ENCODE results near the gene SERGEF. TPM values are rescaled to one million over a fixed set of nuclear protein-coding genes. Genes with fewer than 3 reads are reported as not detected.
A peak's percentile ranks its signal among the peaks of the same experiment; 100 is the strongest.

The SERGEF gene
- total and polyA plus RNA-seq, 2 experiments from 2014 or later, result 18.3 to 23.2 TPM

GRCh38 chr11:17812091-17812864, 200.6 kb downstream of the SERGEF start:
- WGBS, 2 experiments (ENCODE audit: low coverage in 1 of 2, low lambda C conversion rate in 2 of 2, missing lambda C conversion rate in 2 of 2), result 13% methylated on average over 2 of the region's 2 CpGs
- TF ChIP-seq EZH2phosphoT487 (IDR thresholded peaks at IDR 0.05; ENCODE audit: insufficient read depth, low read depth) (no peak), EZH2 (IDR thresholded peaks at IDR 0.05; ENCODE audit: insufficient read depth, poor library complexity, severe bottlenecking) (no peak)

GRCh38 chr11:17811352-17811751, 201.5 kb downstream of the SERGEF start:
- Histone ChIP-seq H3K27ac (no peak overlapping the region), H3K36me3 (ENCODE audit: low read depth) (no peaks in the 10 kb centered on the region), H2AFZ (no peak overlapping the region), H3K4me3 (no peak overlapping the region), H3F3A (ENCODE audit: insufficient read depth) (no peaks in the 10 kb centered on the region), H3K9me2 (ENCODE audit: insufficient read depth) (no peaks in the 10 kb centered on the region), H3K79me2 (ENCODE audit: insufficient read depth) (no peaks in the 10 kb centered on the region), H3K9me3 (ENCODE audit: low read depth) (no peaks in the 10 kb centered on the region), H4K20me1 (ENCODE audit: insufficient read depth) (no peaks in the 10 kb centered on the region), H3K4me2 (ENCODE audit: unreplicated experiment) (no peak overlapping the region), H3K4me1 (ENCODE audit: insufficient read depth) (0 out of 2 replicates have a peak, but pooled peaks cover 8% of the 10 kb centered on the region), H3K27me3 (replicated peaks; ENCODE audit: insufficient read depth) (no peaks in the 10 kb centered on the region), H3K9ac (no peak overlapping the region)
- TF ChIP-seq EZH2phosphoT487 (IDR thresholded peaks at IDR 0.05; ENCODE audit: insufficient read depth, low read depth) (no peak), EZH2 (IDR thresholded peaks at IDR 0.05; ENCODE audit: insufficient read depth, poor library complexity, severe bottlenecking) (no peak)
- in situ Hi-C loops (cut with MboI), result no loop called here
- DNase-seq, result no peak
- WGBS, 2 experiments (ENCODE audit: low coverage in 1 of 2, low lambda C conversion rate in 2 of 2, missing lambda C conversion rate in 2 of 2), result 74 to 78% methylated on average over 7 of the region's 7 CpGs

More at GRCh38 chr11:17812091-17812864, 200.6 kb downstream of the SERGEF start:
- Histone ChIP-seq H3K79me2 (ENCODE audit: insufficient read depth) (no peaks in the 10 kb centered on the region), H3K27ac (no peak overlapping the region), H4K20me1 (ENCODE audit: insufficient read depth) (no peaks in the 10 kb centered on the region), H2AFZ (no peak overlapping the region), H3K9me2 (ENCODE audit: insufficient read depth) (no peaks in the 10 kb centered on the region), H3K4me1 (ENCODE audit: insufficient read depth) (0 out of 2 replicates have a peak, but pooled peaks cover 8% of the 10 kb centered on the region), H3K36me3 (ENCODE audit: low read depth) (no peaks in the 10 kb centered on the region), H3K27me3 (replicated peaks; ENCODE audit: insufficient read depth) (no peaks in the 10 kb centered on the region), H3K4me3 (no peak overlapping the region), H3K4me2 (ENCODE audit: unreplicated experiment) (no peak overlapping the region), H3K9ac (no peak overlapping the region), H3F3A (ENCODE audit: insufficient read depth) (no peaks in the 10 kb centered on the region), H3K9me3 (ENCODE audit: low read depth) (no peaks in the 10 kb centered on the region)
- DNase-seq, result no peak
- in situ Hi-C loops (cut with MboI), result no loop called here

GRCh38 chr11:17810746-17811145, 202.1 kb downstream of the SERGEF start:
- H3K27ac ChIP-seq, result no peak overlapping the region
- in situ Hi-C loops (cut with MboI), result no loop called here
- no peaks in the 10 kb centered on the region for H3K36me3 ChIP-seq (ENCODE audit: low read depth)
- no peak overlapping the region for H3K9ac ChIP-seq
- no peaks in the 10 kb centered on the region for H4K20me1 ChIP-seq (ENCODE audit: insufficient read depth)
- H3K9me2 ChIP-seq (ENCODE audit: insufficient read depth), result no peaks in the 10 kb centered on the region
- no peak overlapping the region for H3K4me3 ChIP-seq
- no peaks in the 10 kb centered on the region for H3K79me2 ChIP-seq (ENCODE audit: insufficient read depth)
- H3F3A ChIP-seq (ENCODE audit: insufficient read depth), result no peaks in the 10 kb centered on the region
- no peak overlapping the region for H3K4me2 ChIP-seq (ENCODE audit: unreplicated experiment)
- 51 to 60% methylated on average over 3 of the region's 3 CpGs for WGBS, 2 experiments (ENCODE audit: low coverage in 1 of 2, low lambda C conversion rate in 2 of 2, missing lambda C conversion rate in 2 of 2)
- TF ChIP-seq EZH2 (IDR thresholded peaks at IDR 0.05; ENCODE audit: insufficient read depth, poor library complexity, severe bottlenecking) (no peak), EZH2phosphoT487 (IDR thresholded peaks at IDR 0.05; ENCODE audit: insufficient read depth, low read depth) (no peak)
- DNase-seq, result peak; percentile 39
- no peaks in the 10 kb centered on the region for H3K27me3 ChIP-seq (replicated peaks; ENCODE audit: insufficient read depth)
- no peak overlapping the region for H2AFZ ChIP-seq
- 0 out of 2 replicates have a peak, but pooled peaks cover 8% of the 10 kb centered on the region for H3K4me1 ChIP-seq (ENCODE audit: insufficient read depth)
- H3K9me3 ChIP-seq (ENCODE audit: low read depth), result no peaks in the 10 kb centered on the region

- H3K79me2 ChIP-seq (ENCODE audit: insufficient read depth), result no peaks in the 10 kb centered on the region
- H3K36me3 ChIP-seq (ENCODE audit: low read depth), result no peaks in the 10 kb centered on the region
- H3K9me3 ChIP-seq (ENCODE audit: low read depth), result no peaks in the 10 kb centered on the region
- H3K9ac ChIP-seq, result no peak overlapping the region
- H2AFZ ChIP-seq, result no peak overlapping the region
- H3K27ac ChIP-seq, result no peak overlapping the region
- no peaks in the 10 kb centered on the region for H3F3A ChIP-seq (ENCODE audit: insufficient read depth)
- H4K20me1 ChIP-seq (ENCODE audit: insufficient read depth), result no peaks in the 10 kb centered on the region
- H3K4me2 ChIP-seq (ENCODE audit: unreplicated experiment), result no peak overlapping the region
- H3K27me3 ChIP-seq (replicated peaks; ENCODE audit: insufficient read depth), result no peaks in the 10 kb centered on the region
- 100% methylated on average over 1 of the region's 1 CpG for WGBS, 2 experiments (ENCODE audit: low coverage in 1 of 2, low lambda C conversion rate in 2 of 2, missing lambda C conversion rate in 2 of 2)
- no peak for DNase-seq
- TF ChIP-seq EZH2phosphoT487 (IDR thresholded peaks at IDR 0.05; ENCODE audit: insufficient read depth, low read depth), result no peak
- TF ChIP-seq EZH2 (IDR thresholded peaks at IDR 0.05; ENCODE audit: insufficient read depth, poor library complexity, severe bottlenecking), result no peak
- 0 out of 2 replicates have a peak, but pooled peaks cover 8% of the 10 kb centered on the region for H3K4me1 ChIP-seq (ENCODE audit: insufficient read depth)
- in situ Hi-C loops (cut with MboI), result no loop called here
- H3K4me3 ChIP-seq, result no peak overlapping the region
- no peaks in the 10 kb centered on the region for H3K9me2 ChIP-seq (ENCODE audit: insufficient read depth)
Observed at GRCh38 chr11:17810041-17810440, 202.8 kb downstream of the SERGEF start.
